PC-3 (cell line): ENCODE measurements around the gene ATE1. TPM values are rescaled to one million over a fixed set of nuclear protein-coding genes. Genes with fewer than 3 reads are reported as not detected.
A peak's percentile ranks its signal among the peaks of the same experiment; 100 is the strongest.

Experiments used
- ATAC-seq: fragments of 200-7000 bp; cut with Tn5 transposase; 2 replicates; pipeline ENCODE4 v1.9.1; 2020; ENCODE audit warnings: mild to moderate bottlenecking, moderate library complexity
- BruUV-seq: library from RNA; stranded (reverse); fragments of 400-500 nt; replicated peaks from 2 replicates; lab custom pipeline; 2021; lab: Mats Ljungman, UMichigan
- CTCF ChIA-PET: fragments of 300-600 bp; sonication (Branson Sonifier 250); formaldehyde crosslinking; loops from one replicate; lab custom pipeline; 2022; ENCODE audit warnings: antibody characterized with exemption; lab: Charles Lee
- POLR2A ChIA-PET: fragments of 300-600 bp; sonication (Branson Sonifier 250); formaldehyde crosslinking; loops from one replicate; lab custom pipeline; 2022; ENCODE audit warnings: antibody characterized with exemption; ENCODE audit not compliant: unreplicated experiment; lab: Charles Lee
- DNase-seq: peaks from one replicate; pipeline ENCODE4 v3.0.0-alpha.2; 2015
- H2AFZ ChIP-seq: fragments of 300-600 bp; sonication (generic); 2 replicates; pipeline ENCODE4 v1.6.0; 2016; ENCODE audit warnings: antibody characterized with exemption, low read length
- H3F3A ChIP-seq: fragments of 300-600 bp; sonication (generic); one replicate; pipeline ENCODE4 v1.6.0; 2017; ENCODE audit warnings: antibody characterized with exemption, low read length, control low read depth, mild to moderate bottlenecking; ENCODE audit not compliant: unreplicated experiment
- H3K27ac ChIP-seq: fragments of 300-600 bp; sonication (generic); 2 replicates; pipeline ENCODE4 v1.5.1; 2016; ENCODE audit warnings: mild to moderate bottlenecking, low read length
- H3K27me3 ChIP-seq: fragments of 300-600 bp; sonication (generic); 2 replicates; pipeline ENCODE4 v1.6.1; 2016; ENCODE audit warnings: low read length, mixed read lengths
- H3K36me3 ChIP-seq: fragments of 300-600 bp; sonication (generic); 2 replicates; pipeline ENCODE4 v1.6.1; 2016; ENCODE audit warnings: low read depth, mixed run types, low read length, mixed read lengths
- H3K4me1 ChIP-seq: fragments of 300-600 bp; sonication (generic); 2 replicates; pipeline ENCODE4 v1.5.1; 2016; ENCODE audit warnings: low read length; ENCODE audit not compliant: insufficient read depth
- H3K4me2 ChIP-seq: fragments of 300-600 bp; sonication (generic); 2 replicates; pipeline ENCODE4 v1.6.0; 2016; ENCODE audit warnings: low read length
- H3K4me3 ChIP-seq: fragments of 300-600 bp; sonication (generic); 2 replicates; pipeline ENCODE4 v1.5.1; 2016; ENCODE audit warnings: mild to moderate bottlenecking, low read length, mixed read lengths
- H3K79me2 ChIP-seq: fragments of 300-600 bp; sonication (generic); 2 replicates; pipeline ENCODE4 v1.6.1; 2017; ENCODE audit warnings: low read length, mixed read lengths
- H3K9ac ChIP-seq: fragments of 300-600 bp; sonication (generic); 2 replicates; pipeline ENCODE4 v1.6.0; 2016; ENCODE audit warnings: mild to moderate bottlenecking, low read length
- H3K9me2 ChIP-seq: fragments of 300-600 bp; sonication (generic); replicated peaks from 2 replicates; pipeline ENCODE4 v1.6.1; 2016; ENCODE audit warnings: mixed run types, low read length, mixed read lengths
- H3K9me3 ChIP-seq: fragments of 300-600 bp; sonication (generic); 2 replicates; pipeline ENCODE4 v1.6.1; 2016; ENCODE audit warnings: low read length, mixed read lengths
- H4K20me1 ChIP-seq: fragments of 300-600 bp; sonication (generic); 2 replicates; pipeline ENCODE4 v1.6.1; 2016; ENCODE audit warnings: low read length, mixed read lengths
- EZH2 ChIP-seq: fragments of 300-600 bp; sonication (generic); IDR thresholded peaks from one replicate; pipeline ENCODE4 v1.6.1; 2017; ENCODE audit warnings: antibody characterized with exemption, mild to moderate bottlenecking, low read length; ENCODE audit not compliant: unreplicated experiment
- EZH2phosphoT487 ChIP-seq: fragments of 300-600 bp; sonication (generic); IDR thresholded peaks from 2 replicates; pipeline ENCODE4 v1.6.1; 2018; ENCODE audit warnings: mild to moderate bottlenecking, antibody characterized with exemption, low read length, borderline replicate concordance
- intact Hi-C: fragments of 100-400 bp; cut with micrococcal nuclease; formaldehyde crosslinking; loops from 2 replicates; pipeline ENCODE4 v1.9.0; 2023
- total RNA-seq: library from RNA; depleted of rRNA; stranded (reverse); fragments of >200 nt; gene quantifications from 2 replicates; pipeline ENCODE4 v1.2.3, GENCODE V29; 2014
- TF ChIP-seq, protein P1 (sequence below): fragments of 300-600 bp; sonication (generic); conservative IDR thresholded peaks from 2 replicates; pipeline ENCODE4 v1.5.1; 2017; ENCODE audit warnings: antibody characterized with exemption, low read depth, mild to moderate bottlenecking, low read length

The ATE1 gene
- total RNA-seq, 1 experiment from 2014 or later, result 12.8 TPM

DNA sequence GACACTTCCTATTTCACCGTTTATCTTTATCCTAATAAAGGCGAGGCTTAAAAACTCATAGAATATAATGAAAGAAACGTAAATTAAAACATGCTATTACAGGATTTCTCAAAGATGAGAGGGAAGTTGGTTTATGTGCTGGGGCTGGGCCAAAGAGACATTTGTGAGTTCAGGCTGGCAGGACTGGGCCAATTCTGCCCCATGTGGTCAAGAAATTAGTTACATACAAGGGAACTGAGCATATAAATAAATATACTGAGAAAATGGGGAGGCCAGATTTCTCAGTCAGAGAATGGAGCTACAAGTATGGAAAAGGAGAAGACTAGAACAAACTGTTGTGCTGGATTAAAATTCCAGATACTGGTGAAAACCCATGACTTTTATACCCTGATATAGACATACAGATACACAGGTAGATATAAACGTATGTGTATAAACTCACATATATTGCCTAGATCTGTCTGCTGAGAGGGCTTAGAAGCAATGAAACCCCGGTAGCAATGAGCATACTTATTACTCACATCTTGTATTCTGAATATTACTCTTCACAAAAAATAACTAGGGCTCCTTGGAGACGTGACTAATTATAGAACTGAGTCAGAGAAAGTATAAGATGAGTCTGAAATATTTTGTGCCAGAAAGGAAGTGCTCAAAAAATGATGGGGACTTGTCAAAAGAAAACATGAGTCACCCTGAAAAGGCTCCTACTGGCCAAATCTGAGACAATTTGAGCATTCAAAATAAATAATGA is 173.9 kb downstream of the ATE1 start:
- H3F3A ChIP-seq, result peaks cover 6% of the 10 kb centered on the region
- DNase-seq (peak; percentile 88), ATAC-seq (peak; percentile 98)
- no peaks in the 10 kb centered on the region for H3K9me2 ChIP-seq
- H3K27ac ChIP-seq, result peak overlapping the region; percentile 87
- peaks cover 6% of the 10 kb centered on the region; the same call in 1 of the 2 replicates for H3K36me3 ChIP-seq
- H3K9me3 ChIP-seq, result no peaks in the 10 kb centered on the region
- intact Hi-C loops, result no loop called here
- peaks cover 18% of the 10 kb centered on the region for H3K4me1 ChIP-seq
- no peak overlapping the region for H2AFZ ChIP-seq
- POLR2A ChIA-PET, result interaction anchor here (0.7 kb wide), 1 partner anchor 174 kb away, joined by 3 read pairs; the partner anchor contains the start of gene ATE1
- no peaks in the 10 kb centered on the region for H4K20me1 ChIP-seq
- H3K27me3 ChIP-seq, result no peaks in the 10 kb centered on the region
- peak overlapping the region; percentile 65 for H3K4me2 ChIP-seq
- peak overlapping the region; percentile 9; the same call in 1 of the 2 replicates for H3K4me3 ChIP-seq
- no TSS peak for BruUV-seq
- H3K79me2 ChIP-seq, result no peaks in the 10 kb centered on the region
- TF ChIP-seq, protein P1, sequence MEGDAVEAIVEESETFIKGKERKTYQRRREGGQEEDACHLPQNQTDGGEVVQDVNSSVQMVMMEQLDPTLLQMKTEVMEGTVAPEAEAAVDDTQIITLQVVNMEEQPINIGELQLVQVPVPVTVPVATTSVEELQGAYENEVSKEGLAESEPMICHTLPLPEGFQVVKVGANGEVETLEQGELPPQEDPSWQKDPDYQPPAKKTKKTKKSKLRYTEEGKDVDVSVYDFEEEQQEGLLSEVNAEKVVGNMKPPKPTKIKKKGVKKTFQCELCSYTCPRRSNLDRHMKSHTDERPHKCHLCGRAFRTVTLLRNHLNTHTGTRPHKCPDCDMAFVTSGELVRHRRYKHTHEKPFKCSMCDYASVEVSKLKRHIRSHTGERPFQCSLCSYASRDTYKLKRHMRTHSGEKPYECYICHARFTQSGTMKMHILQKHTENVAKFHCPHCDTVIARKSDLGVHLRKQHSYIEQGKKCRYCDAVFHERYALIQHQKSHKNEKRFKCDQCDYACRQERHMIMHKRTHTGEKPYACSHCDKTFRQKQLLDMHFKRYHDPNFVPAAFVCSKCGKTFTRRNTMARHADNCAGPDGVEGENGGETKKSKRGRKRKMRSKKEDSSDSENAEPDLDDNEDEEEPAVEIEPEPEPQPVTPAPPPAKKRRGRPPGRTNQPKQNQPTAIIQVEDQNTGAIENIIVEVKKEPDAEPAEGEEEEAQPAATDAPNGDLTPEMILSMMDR, result peak; percentile 46
- TF ChIP-seq EZH2phosphoT487 (no peak), EZH2 (no peak)
- H3K9ac ChIP-seq, result peak overlapping the region; percentile 29; the same call in 1 of the 2 replicates
- CTCF ChIA-PET, result no interaction called here

DNA sequence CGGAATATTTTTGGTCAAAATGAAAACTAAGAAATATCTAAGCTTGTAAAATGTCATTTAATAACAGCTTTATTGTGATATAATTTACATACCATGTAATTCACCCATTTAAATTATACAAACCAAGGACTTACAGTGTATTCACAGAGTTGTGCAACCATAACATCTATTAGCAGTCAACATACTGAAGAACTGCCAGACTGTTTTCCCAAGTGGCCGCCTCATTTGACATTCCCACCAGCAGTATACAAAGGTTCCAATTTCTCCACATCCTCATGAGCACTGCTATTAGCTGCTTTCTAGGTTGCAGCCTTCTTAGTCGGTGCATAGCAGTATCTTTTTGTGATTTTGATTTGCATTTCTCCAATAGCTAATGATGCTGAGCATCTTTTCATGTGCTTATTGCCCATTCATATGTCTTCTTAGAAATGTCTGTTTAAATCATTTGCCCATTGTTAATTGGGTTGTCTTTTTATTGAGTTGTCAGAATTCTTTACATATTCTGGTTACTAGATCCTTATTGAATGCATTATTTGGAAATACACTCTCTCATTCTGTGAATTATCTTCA is 176.6 kb downstream of the ATE1 start:
- ChIA-PET POLR2A (no interaction called here), CTCF (no interaction called here)
- H3K9ac ChIP-seq, result no peak overlapping the region
- H3K27me3 ChIP-seq, result no peaks in the 10 kb centered on the region
- no peak overlapping the region for H3K4me2 ChIP-seq
- no TSS peak for BruUV-seq
- no peaks in the 10 kb centered on the region for H3K79me2 ChIP-seq
- ATAC-seq (no peak), DNase-seq (no peak)
- H4K20me1 ChIP-seq, result no peaks in the 10 kb centered on the region
- no peaks in the 10 kb centered on the region for H3K36me3 ChIP-seq
- H3K9me3 ChIP-seq, result no peaks in the 10 kb centered on the region
- intact Hi-C loops, result no loop called here
- H3K9me2 ChIP-seq, result no peaks in the 10 kb centered on the region
- H3K27ac ChIP-seq, result no peak overlapping the region
- H2AFZ ChIP-seq, result no peak overlapping the region
- no peak overlapping the region for H3K4me3 ChIP-seq
- no peak for TF ChIP-seq EZH2
- TF ChIP-seq, protein P1, result no peak
- TF ChIP-seq EZH2phosphoT487, result no peak
- peaks cover 6% of the 10 kb centered on the region for H3F3A ChIP-seq
- peaks cover 18% of the 10 kb centered on the region for H3K4me1 ChIP-seq
